K562 (cell line): ENCODE measurements around the gene TARBP2. TPM values are rescaled to one million over a fixed set of nuclear protein-coding genes. Genes with fewer than 3 reads are reported as not detected.

ENCODE experiments used
- ATAC-seq: fragments of 200-7000 bp; cut with Tn5 transposase; 3 replicates; pipeline ENCODE4 v1.9.1; 2020; ENCODE audit warnings: moderate library complexity
- BruUV-seq: library from RNA; stranded (reverse); fragments of 400-500 nt; replicated peaks from 2 replicates; lab custom pipeline; 2021; lab: Mats Ljungman, UMichigan
- CTCF ChIA-PET: fragments of 300-600 bp; formaldehyde crosslinking; extraction: SDS; loops from one replicate; lab custom pipeline; 2021; ENCODE audit warnings: low intra/inter-chr PET ratio; lab: Yijun Ruan, JAX
- POLR2A ChIA-PET: fragments of 300-600, 350-650 bp; sonication (Branson Sonifier 250); formaldehyde crosslinking; extraction: SDS; loops from one replicate; lab custom pipeline; 2021; ENCODE audit warnings: antibody characterized with exemption, inconsistent platforms; lab: Yijun Ruan, JAX
- DNase-seq, 4 experiments: peaks; one replicate each; pipeline versions ENCODE4 v3.0.0 to v3.0.0-alpha.2; 2011 to 2018; ENCODE audit warnings: low spot score in 3 of 4, mixed read lengths in 3 of 4; ENCODE audit errors: extremely low read depth in 1 of 4
- FAIRE-seq: peaks from 2 replicates; lab custom pipeline; 2011; peaks lifted over from hg19 to GRCh38; lab: Jason Lieb, UNC
- H2AFZ ChIP-seq: 2 replicates; pipeline ENCODE4 v1.6.0; 2011; ENCODE audit warnings: low read depth, low read length, control low read depth, inconsistent platforms
- H3K27ac ChIP-seq: fragments of 200-600 bp; 3 replicates; pipeline ENCODE4 v1.8.0; 2011; ENCODE audit warnings: low read depth, mild to moderate bottlenecking, control low read depth, inconsistent platforms, low read length, moderate library complexity, mixed read lengths; ENCODE audit errors: extremely low read depth
- H3K27me3 ChIP-seq, 2 experiments: fragments of 300-600 bp in 1 of 2; 2 replicates in 1 of 2; 3 replicates in 1 of 2; pipeline versions ENCODE4 v1.6.0 to v1.8.0; 2011; ENCODE audit warnings: inconsistent platforms in 2 of 2, low read length in 2 of 2, mild to moderate bottlenecking in 1 of 2, mixed read lengths in 1 of 2, moderate library complexity in 1 of 2; ENCODE audit not compliant: control insufficient read depth in 2 of 2, insufficient read depth in 2 of 2
- H3K36me3 ChIP-seq: fragments of 300-600 bp; 3 replicates; pipeline ENCODE4 v1.8.0; 2011; ENCODE audit warnings: mild to moderate bottlenecking, low read length, inconsistent platforms; ENCODE audit not compliant: control insufficient read depth, insufficient read depth
- H3K4me1 ChIP-seq, 2 experiments: fragments of 200-600 bp in 1 of 2; replicated peaks in 1 of 2; 2 replicates in 1 of 2; 3 replicates in 1 of 2; pipeline versions ENCODE4 v1.5.1 to v1.8.0; 2011; ENCODE audit warnings: inconsistent platforms in 2 of 2, low read length in 2 of 2, mild to moderate bottlenecking in 1 of 2, mixed read lengths in 1 of 2, moderate library complexity in 1 of 2; ENCODE audit not compliant: control insufficient read depth in 2 of 2, insufficient read depth in 2 of 2
- H3K4me2 ChIP-seq: 2 replicates; pipeline ENCODE4 v1.6.1; 2011; ENCODE audit warnings: low read length, control low read depth, inconsistent platforms, mixed read lengths; ENCODE audit not compliant: insufficient read depth
- H3K4me3 ChIP-seq: fragments of 200-600 bp; sonication (generic), shearing (Covaris generic); 2 replicates; pipeline ENCODE4 v1.5.1; 2016; ENCODE audit warnings: control low read depth, inconsistent platforms
- H3K79me2 ChIP-seq: fragments of 200-600 bp; 3 replicates; pipeline ENCODE4 v1.8.0; 2011; ENCODE audit warnings: low read length, inconsistent platforms; ENCODE audit not compliant: control insufficient read depth, insufficient read depth
- H3K9ac ChIP-seq, 2 experiments: 2 replicates each; pipeline versions ENCODE4 v1.6.0 to v1.6.1; 2011; ENCODE audit warnings: low read depth in 2 of 2, low read length in 2 of 2, control low read depth in 1 of 2, inconsistent platforms in 1 of 2, mild to moderate bottlenecking in 1 of 2, mixed read lengths in 1 of 2; ENCODE audit not compliant: insufficient read depth in 1 of 2
- H3K9me1 ChIP-seq: one replicate; pipeline ENCODE4 v1.6.0; 2011; ENCODE audit warnings: inconsistent platforms, mild to moderate bottlenecking, low read length, moderate library complexity; ENCODE audit not compliant: control insufficient read depth, insufficient read depth
- H3K9me3 ChIP-seq: replicated peaks from 2 replicates; pipeline ENCODE4 v1.5.1; 2011; ENCODE audit warnings: low read depth, low read length, inconsistent platforms; ENCODE audit not compliant: control insufficient read depth, insufficient read depth
- H4K20me1 ChIP-seq: replicated peaks from 2 replicates; pipeline ENCODE4 v1.6.1; 2011; ENCODE audit warnings: low read length, inconsistent platforms, mixed read lengths; ENCODE audit not compliant: control insufficient read depth, insufficient read depth
- ATF7 ChIP-seq: fragments of 450-650 bp; IDR thresholded peaks from 2 replicates; pipeline ENCODE4 v1.7.1; 2014; ENCODE audit warnings: mild to moderate bottlenecking, moderate library complexity
- CBFA2T3 ChIP-seq: fragments of 450-650 bp; IDR thresholded peaks from 2 replicates; pipeline ENCODE4 v1.6.1; 2017
- CHD4 ChIP-seq: fragments of 200-600 bp; sonication (generic); IDR thresholded peaks from 3 replicates; pipeline ENCODE4 v1.6.1; 2012; ENCODE audit warnings: low read depth, mild to moderate bottlenecking, mixed read lengths, low read length, inconsistent platforms; ENCODE audit not compliant: insufficient read depth, insufficient replicate concordance, poor library complexity, severe bottlenecking
- ELF1 ChIP-seq: fragments of 200-800 bp; sonication (Bioruptor generic); IDR thresholded peaks from 2 replicates; pipeline ENCODE4 v1.6.1; 2016; ENCODE audit warnings: missing genetic modification characterization, missing compliant biosample characterization
- EP400 ChIP-seq: fragments of 450-650 bp; IDR thresholded peaks from 2 replicates; pipeline ENCODE4 v1.6.1; 2017; ENCODE audit warnings: antibody characterized with exemption, mild to moderate bottlenecking, moderate library complexity
- HDGF ChIP-seq: fragments of 450-650 bp; IDR thresholded peaks from 2 replicates; pipeline ENCODE4 v1.6.1; 2016
- HMBOX1 ChIP-seq: sonication (generic); IDR thresholded peaks from 2 replicates; pipeline ENCODE4 v1.6.1; 2016
- KDM1A ChIP-seq, 2 experiments: fragments of 450-650 bp; IDR thresholded peaks; 2 replicates each; pipeline ENCODE4 v1.6.1; 2016; ENCODE audit warnings: mild to moderate bottlenecking in 2 of 2
- OTX1 ChIP-seq: fragments of 450-650 bp; formaldehyde crosslinking; IDR thresholded peaks from 2 replicates; pipeline ENCODE4 v1.4.0; 2022; ENCODE audit warnings: mild to moderate bottlenecking
- RAD51 ChIP-seq: fragments of 450-650 bp; IDR thresholded peaks from 2 replicates; pipeline ENCODE4 v1.7.1; 2016; ENCODE audit warnings: low read depth, mild to moderate bottlenecking, borderline replicate concordance
- RBM25 ChIP-seq: fragments of 200-400 bp; formaldehyde crosslinking; IDR thresholded peaks from 2 replicates; pipeline ENCODE4 v1.6.1; 2018; ENCODE audit warnings: low read length, low read depth, moderate library complexity; ENCODE audit not compliant: severe bottlenecking
- TFAP4 ChIP-seq: sonication (generic); formaldehyde crosslinking; IDR thresholded peaks from 2 replicates; pipeline ENCODE4 v1.8.0; 2022; ENCODE audit warnings: missing genetic modification reagents, mild to moderate bottlenecking, moderate library complexity, borderline replicate concordance
- TRIM28 ChIP-seq: fragments of 450-650 bp; IDR thresholded peaks from 2 replicates; pipeline ENCODE4 v1.6.1; 2017
- USF1 ChIP-seq: sonication (generic); formaldehyde crosslinking; IDR thresholded peaks from 2 replicates; pipeline ENCODE4 v1.9.0; 2022; ENCODE audit warnings: mild to moderate bottlenecking, missing genetic modification reagents
- USF2 ChIP-seq: sonication (generic); formaldehyde crosslinking; IDR thresholded peaks from 2 replicates; pipeline ENCODE4 v1.5.0; 2020; ENCODE audit warnings: missing genetic modification reagents
- VEZF1 ChIP-seq: fragments of 200-800 bp; sonication (Bioruptor generic); IDR thresholded peaks from 2 replicates; pipeline ENCODE4 v1.6.1; 2017; ENCODE audit warnings: missing genetic modification characterization, missing compliant biosample characterization
- WGBS: fragments of 100-300 bp; shearing (Covaris generic); methylation state at CpG from one replicate; pipeline ENCODE4 v1.1.6; 2016; ENCODE audit warnings: low coverage, mixed read lengths; ENCODE audit not compliant: insufficient coverage; ENCODE audit errors: missing lambda C conversion rate; 5-methylcytosine and 5-hydroxymethylcytosine counted together
- in situ Hi-C: fragments of 300-500 bp; cut with MboI; formaldehyde crosslinking; loops from 4 replicates; pipeline ENCODE4 v1.15.0; 2018; ENCODE audit warnings: inconsistent platforms, mixed read lengths
- intact Hi-C: fragments of 100-400 bp; cut with micrococcal nuclease; formaldehyde crosslinking; loops from 2 replicates; pipeline ENCODE4 v1.14.2; 2022
- polyA plus RNA-seq, 8 experiments: library from polyadenylated mRNA; depleted of rRNA in 4 of 8; stranded (reverse) in 5 of 8; unstranded in 3 of 8; fragments of >200 nt; fragmentation: Nextera tagmentation in 2 of 8; fragmentation: Illumina TruSeq in 1 of 8; extraction: Ambion mirVana in 2 of 8; extraction: Trizol in 1 of 8; gene quantifications; 2 replicates each; pipeline versions ENCODE4 v1.2.1 to v1.2.3, GENCODE V29; 2011 to 2014; ENCODE audit warnings: inconsistent platforms in 1 of 8, missing spikeins in 1 of 8
- total RNA-seq, 7 experiments: library from RNA; depleted of rRNA in 6 of 7; stranded (reverse); fragments of >200 nt in 6 of 7; fragmentation: Illumina TruSeq in 2 of 7; extraction: Trizol in 2 of 7; gene quantifications; 2 replicates each; pipeline versions ENCODE4 v1.2.1 to v1.2.3, GENCODE V29; 2011 to 2021; ENCODE audit warnings: low replicate concordance in 1 of 7

Gene TARBP2
- total and polyA plus RNA-seq, 9 of the 15 experiments (the other 6 are each of a cell fraction or from before 2014, with no cell fraction given), result 5.6 to 69.0 (median 44.6) TPM

GRCh38 chr12:53495903-53496751, 5.0 kb upstream of the TARBP2 start:
- 17% methylated on average over 5 of the region's 5 CpGs for WGBS
- DNase-seq (peak; percentile 56 to 84 (median 65)), ATAC-seq (peak; percentile 11; the same call in 2 of the 3 replicates), FAIRE-seq (peak; percentile 76)
- peak overlapping the region; percentile 41 for H2AFZ ChIP-seq
- H3K9ac ChIP-seq, result peak overlapping the region in 1 of 2 experiments; percentile 72; a peak in 1 of 4 replicates
- H3K36me3 ChIP-seq, result no peaks in the 10 kb centered on the region
- H3K4me1 ChIP-seq, result peaks cover 40 to 54% of the 10 kb centered on the region in 2 experiments; a peak in 4 of 5 replicates
- in situ Hi-C loops (no loop called here), intact Hi-C loops (no loop called here)
- H3K4me2 ChIP-seq, result peak overlapping the region; percentile 36; the same call in 1 of the 2 replicates
- H3K4me3 ChIP-seq, result no peak overlapping the region
- no peaks in the 10 kb centered on the region for H3K9me1 ChIP-seq
- H3K79me2 ChIP-seq, result peaks cover 7% of the 10 kb centered on the region; the same call in 1 of the 3 replicates
- no peaks in the 10 kb centered on the region for H3K9me3 ChIP-seq
- POLR2A ChIA-PET, result interaction anchor here (0.6 to 1.2 kb wide), 4 partner anchors 8 to 41 kb away, joined by 3 to 7 read pairs (median 4); no protein-coding TSS in a partner anchor
- H3K27ac ChIP-seq, result no peak overlapping the region
- CTCF ChIA-PET, result no interaction called here
- no peaks in the 10 kb centered on the region for H3K27me3 ChIP-seq
- BruUV-seq, result no TSS peak
- no peaks in the 10 kb centered on the region for H4K20me1 ChIP-seq
- TF ChIP-seq HMBOX1 (peak; percentile 54), CHD4 (no peak), RBM25 (no peak), TFAP4 (CRISPR knock-in tag) (peak; percentile 76), RAD51 (peak; percentile 94), USF2 (CRISPR knock-in tag) (peak; percentile 95), ELF1 (tag) (0 out of 2 replicates have a peak, but pooled peaks have one; percentile 33), HDGF (0 out of 2 replicates have a peak, but pooled peaks have one; percentile 31), TRIM28 (no peak), ATF7 (0 out of 2 replicates have a peak, but pooled peaks have one; percentile 14), KDM1A (IDR thresholded peaks at IDR 0.05) (peak in 1 of 2 experiments; percentile 20; a peak in 2 of 4 replicates), USF1 (CRISPR knock-in tag) (peak; percentile 92), EP400 (0 out of 2 replicates have a peak, but pooled peaks have one; percentile 15), OTX1 (CRISPR knock-in tag) (0 out of 2 replicates have a peak, but pooled peaks have one; percentile 35), CBFA2T3 (no peak), VEZF1 (CRISPR knock-in tag) (peak; percentile 54)
